CD8-positive, alpha-beta memory T cell (primary cell): ENCODE data around the gene ARMS2. TPM values are rescaled to one million over a fixed set of nuclear protein-coding genes. Genes with fewer than 3 reads are reported as not detected.

ENCODE experiments used
- CTCF ChIA-PET: fragments of 350-600 bp; sonication (Branson Sonifier 250); formaldehyde crosslinking; loops from one replicate; lab custom pipeline; 2021; ENCODE audit warnings: antibody characterized with exemption; lab: Charles Lee
- POLR2A ChIA-PET: fragments of 350-600 bp; sonication (Branson Sonifier 250); formaldehyde crosslinking; loops from one replicate; lab custom pipeline; 2021; ENCODE audit warnings: antibody characterized with exemption; lab: Charles Lee
- DNase-seq, 5 donors: peaks; one replicate each; pipeline versions ENCODE4 v3.0.0 to v3.0.0-alpha.2; 2020 to 2022; ENCODE audit warnings: mixed read lengths in 1 of 5
- H3K27ac ChIP-seq: one replicate; pipeline ENCODE4 v1.7.0; 2013; ENCODE audit warnings: low read depth, mild to moderate bottlenecking, low read length, moderate library complexity
- H3K27me3 ChIP-seq: 2 replicates; pipeline ENCODE4 v1.7.0; 2013; ENCODE audit warnings: low read length, mild to moderate bottlenecking; ENCODE audit not compliant: insufficient read depth, poor library complexity, severe bottlenecking
- H3K36me3 ChIP-seq: 2 replicates; pipeline ENCODE4 v1.7.0; 2013; ENCODE audit warnings: mild to moderate bottlenecking, low read length, moderate library complexity; ENCODE audit not compliant: insufficient read depth
- H3K4me1 ChIP-seq: 2 replicates; pipeline ENCODE4 v1.7.0; 2013; ENCODE audit warnings: mild to moderate bottlenecking, low read length, moderate library complexity; ENCODE audit not compliant: insufficient read depth
- H3K4me3 ChIP-seq: 2 replicates; pipeline ENCODE4 v1.7.0; 2013; ENCODE audit warnings: mild to moderate bottlenecking, low read length
- H3K9me3 ChIP-seq: 2 replicates; pipeline ENCODE4 v1.7.0; 2013; ENCODE audit warnings: mild to moderate bottlenecking, low read length
- H3K27ac Mint-ChIP-seq, 8 donors: one replicate each; pipeline ENCODE4 v1.8.0; 2020 to 2021; ENCODE audit warnings: mixed read lengths in 8 of 8, mild to moderate bottlenecking in 6 of 8, inconsistent platforms in 3 of 8, moderate library complexity in 3 of 8
- H3K27me3 Mint-ChIP-seq, 2 donors: one replicate each; pipeline ENCODE4 v1.8.0; 2020 to 2021; ENCODE audit warnings: mixed read lengths in 2 of 2, mild to moderate bottlenecking in 1 of 2, moderate library complexity in 1 of 2
- H3K36me3 Mint-ChIP-seq, 3 donors: one replicate each; pipeline ENCODE4 v1.8.0; 2020 to 2021; ENCODE audit warnings: mixed read lengths in 3 of 3, inconsistent platforms in 1 of 3, mild to moderate bottlenecking in 1 of 3
- H3K4me1 Mint-ChIP-seq, 3 donors: one replicate each; pipeline ENCODE4 v1.8.0; 2020 to 2021; ENCODE audit warnings: mixed read lengths in 3 of 3, inconsistent platforms in 1 of 3, mild to moderate bottlenecking in 1 of 3
- H3K4me3 Mint-ChIP-seq, 7 donors: one replicate each; pipeline ENCODE4 v1.8.0; 2020 to 2021; ENCODE audit warnings: mixed read lengths in 7 of 7, mild to moderate bottlenecking in 6 of 7, moderate library complexity in 4 of 7, inconsistent platforms in 2 of 7
- H3K9me3 Mint-ChIP-seq, 5 donors: one replicate each; pipeline ENCODE4 v1.8.0; 2020 to 2022; ENCODE audit warnings: mixed read lengths in 5 of 5, mild to moderate bottlenecking in 3 of 5, moderate library complexity in 2 of 5, inconsistent platforms in 1 of 5
- polyA plus RNA-seq: library from polyadenylated mRNA; unstranded; fragments of 300-500 nt; fragmentation: Illumina TruSeq; gene quantifications from one replicate; pipeline ENCODE4 v1.2.3, GENCODE V29; 2021
- total RNA-seq, 2 experiments: library from RNA; stranded (reverse); gene quantifications; one replicate each; pipeline ENCODE4 v1.2.3, GENCODE V29; 2021

Gene ARMS2
- total and polyA plus RNA-seq, 3 experiments from 2014 or later: not detected

DNA sequence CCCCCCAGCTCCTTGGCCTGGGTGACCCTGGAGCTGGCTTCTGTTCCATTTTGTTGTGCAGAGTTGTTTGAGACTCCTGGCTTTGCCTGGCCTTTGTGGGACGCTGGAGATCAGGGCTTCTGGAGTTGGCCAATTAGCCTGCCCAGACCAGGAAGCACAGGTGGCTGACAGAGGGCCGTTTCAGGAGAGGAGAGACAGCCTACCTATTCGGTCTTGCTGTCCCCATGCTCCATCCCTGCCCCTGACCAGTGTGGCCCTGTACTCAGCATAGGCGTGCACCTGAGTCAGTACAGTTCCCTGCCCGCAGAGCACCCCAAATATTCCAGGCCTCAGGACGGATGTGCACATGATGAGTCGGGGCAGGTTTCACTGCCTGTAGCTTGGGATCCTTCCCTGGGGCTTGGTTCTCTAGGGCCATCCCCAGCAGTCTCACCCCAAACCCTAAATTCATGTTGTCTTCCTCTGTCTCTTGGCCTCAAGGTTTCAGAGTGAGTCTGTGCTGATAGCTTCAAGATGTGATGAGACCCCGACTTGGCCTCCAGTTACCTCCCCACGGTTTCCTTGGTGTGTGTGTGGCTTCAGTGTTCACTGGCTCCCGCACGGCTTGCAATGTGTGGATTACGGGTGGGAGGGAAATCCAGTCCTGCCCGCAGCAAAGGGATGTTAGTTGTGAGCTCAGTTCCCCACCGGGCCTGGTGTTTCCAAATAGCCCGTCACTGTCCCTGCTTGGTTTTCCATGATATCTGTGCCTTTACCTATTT, 51.6 kb downstream of the ARMS2 start:
- no peaks in the 10 kb centered on the region for H3K4me1 ChIP-seq
- Mint-ChIP-seq H3K9me3 (no peaks in the 10 kb centered on the region), H3K27ac (no peak overlapping the region), H3K4me3 (no peak overlapping the region), H3K27me3 (peaks cover 1 to 6% of the 10 kb centered on the region in 2 donors), H3K4me1 (no peaks in the 10 kb centered on the region), H3K36me3 (no peaks in the 10 kb centered on the region)
- H3K36me3 ChIP-seq: no peaks in the 10 kb centered on the region
- no peak overlapping the region for H3K4me3 ChIP-seq
- CTCF ChIA-PET: no interaction called here
- DNase-seq: no peak
- POLR2A ChIA-PET: interaction anchor here (0.5 kb wide), 1 partner anchor 36 kb away, joined by 3 read pairs; no protein-coding TSS in a partner anchor
- H3K9me3 ChIP-seq: no peaks in the 10 kb centered on the region
- H3K27ac ChIP-seq: no peak overlapping the region
- H3K27me3 ChIP-seq: no peaks in the 10 kb centered on the region

Other genes starting within 250 kb of the ARMS2 start
- gene BTBD16, start 183.4 kb upstream of the ARMS2 start, total RNA-seq: not detected
- not detected for gene BTBD16, start 183.4 kb upstream of the ARMS2 start, polyA plus RNA-seq
- gene PLEKHA1, start 79.9 kb upstream of the ARMS2 start, total RNA-seq: 10 to 100 TPM; 14.5 to 16.8 TPM
- 101 TPM for gene PLEKHA1, start 79.9 kb upstream of the ARMS2 start, polyA plus RNA-seq
- under 1 TPM in 1 of 2 experiments, not detected in 1; 0.13 TPM for gene HTRA1, start 6.9 kb downstream of the ARMS2 start, total RNA-seq
- gene HTRA1, start 6.9 kb downstream of the ARMS2 start, polyA plus RNA-seq: 0.56 TPM
- not detected for gene DMBT1, start 106.1 kb downstream of the ARMS2 start, total RNA-seq
- gene DMBT1, start 106.1 kb downstream of the ARMS2 start, polyA plus RNA-seq: not detected
- gene C10orf120, start 245.2 kb downstream of the ARMS2 start, total RNA-seq: not detected
- not detected for gene C10orf120, start 245.2 kb downstream of the ARMS2 start, polyA plus RNA-seq